Endothelial cell of umbilical vein (primary cell): Measurements from ENCODE around the gene METTL27.

Source experiments
- CTCF ChIP-seq, 2 donors: IDR thresholded peaks; 1 replicate in 1 of 2; 2 replicates in 1 of 2; pipeline ENCODE4 v1.5.1; 2011; ENCODE audit warnings: low read length in 2 of 2, mild to moderate bottlenecking in 2 of 2, moderate library complexity in 2 of 2, control low read depth in 1 of 2, inconsistent platforms in 1 of 2, low read depth in 1 of 2; ENCODE audit not compliant: insufficient read depth in 1 of 2; ENCODE audit errors: extremely low read depth in 1 of 2
- EZH2 ChIP-seq: IDR thresholded peaks from 2 replicates; pipeline ENCODE4 v1.6.1; 2012; ENCODE audit warnings: borderline replicate concordance, low read depth, mild to moderate bottlenecking, moderate library complexity, low read length, inconsistent platforms; ENCODE audit not compliant: severe bottlenecking
- FOS ChIP-seq: IDR thresholded peaks from 2 replicates; pipeline ENCODE4 v1.6.1; 2011; ENCODE audit warnings: mild to moderate bottlenecking, low read length, moderate library complexity, borderline replicate concordance; ENCODE audit not compliant: insufficient read depth
- POLR2A ChIP-seq: IDR thresholded peaks from 2 replicates; pipeline ENCODE4 v1.6.1; 2012; ENCODE audit warnings: low read depth, mild to moderate bottlenecking, control low read depth, low read length
- POLR2AphosphoS5 ChIP-seq: IDR thresholded peaks from 2 replicates; pipeline ENCODE4 v1.6.1; 2012; ENCODE audit warnings: low read depth, mild to moderate bottlenecking, control low read depth, low read length, moderate library complexity; ENCODE audit not compliant: insufficient read depth

DNA sequence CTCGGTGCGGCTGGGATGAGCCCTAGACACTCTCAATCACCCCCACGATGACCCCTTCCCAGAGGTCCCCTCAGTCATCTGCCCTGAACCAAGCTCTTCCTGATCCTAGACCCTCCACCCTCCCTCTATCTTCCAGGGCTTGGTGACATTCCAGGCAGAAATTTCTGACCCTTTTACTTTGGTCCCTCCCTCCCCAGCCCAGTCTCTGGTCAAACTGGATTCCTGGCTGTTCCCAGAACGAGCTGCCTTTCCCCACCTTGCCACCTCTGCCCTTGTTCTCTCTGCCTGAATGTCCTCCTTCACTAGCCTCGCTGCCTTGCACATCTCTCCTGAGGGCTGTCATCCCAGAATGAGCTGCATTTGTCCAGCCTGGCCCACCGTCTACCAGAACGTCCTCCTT lies 12.8 kb downstream of the METTL27 start:
- TF ChIP-seq POLR2A: no peak
- no peak for TF ChIP-seq POLR2AphosphoS5
- no peak for TF ChIP-seq CTCF (IDR thresholded peaks at IDR 0.05; ENCODE audit: extremely low read depth in 1 of 2, insufficient read depth in 1 of 2, low read depth in 1 of 2, low read length in 2 of 2)
- no peak for TF ChIP-seq EZH2
- TF ChIP-seq FOS: no peak
